ENCODE data around the gene MS4A18.

The MS4A18 gene

GRCh38 chr11:60788401-60789125 is 64.0 kb downstream of the MS4A18 start:
- H3K36me3 ChIP-seq: no peaks in the 10 kb centered on the region
- H3K9me3 ChIP-seq: no peaks in the 10 kb centered on the region
- no peak for DNase-seq
- no peaks in the 10 kb centered on the region for H3K27me3 ChIP-seq
- H3K4me1 ChIP-seq: no peaks in the 10 kb centered on the region
- TF ChIP-seq, protein P1, sequence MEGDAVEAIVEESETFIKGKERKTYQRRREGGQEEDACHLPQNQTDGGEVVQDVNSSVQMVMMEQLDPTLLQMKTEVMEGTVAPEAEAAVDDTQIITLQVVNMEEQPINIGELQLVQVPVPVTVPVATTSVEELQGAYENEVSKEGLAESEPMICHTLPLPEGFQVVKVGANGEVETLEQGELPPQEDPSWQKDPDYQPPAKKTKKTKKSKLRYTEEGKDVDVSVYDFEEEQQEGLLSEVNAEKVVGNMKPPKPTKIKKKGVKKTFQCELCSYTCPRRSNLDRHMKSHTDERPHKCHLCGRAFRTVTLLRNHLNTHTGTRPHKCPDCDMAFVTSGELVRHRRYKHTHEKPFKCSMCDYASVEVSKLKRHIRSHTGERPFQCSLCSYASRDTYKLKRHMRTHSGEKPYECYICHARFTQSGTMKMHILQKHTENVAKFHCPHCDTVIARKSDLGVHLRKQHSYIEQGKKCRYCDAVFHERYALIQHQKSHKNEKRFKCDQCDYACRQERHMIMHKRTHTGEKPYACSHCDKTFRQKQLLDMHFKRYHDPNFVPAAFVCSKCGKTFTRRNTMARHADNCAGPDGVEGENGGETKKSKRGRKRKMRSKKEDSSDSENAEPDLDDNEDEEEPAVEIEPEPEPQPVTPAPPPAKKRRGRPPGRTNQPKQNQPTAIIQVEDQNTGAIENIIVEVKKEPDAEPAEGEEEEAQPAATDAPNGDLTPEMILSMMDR (IDR thresholded peaks at IDR 0.05; ENCODE audit: low read depth, low read length): no peak
- no peak overlapping the region for H3K4me3 ChIP-seq (ENCODE audit: low read depth, low read length)

- H3K36me3 ChIP-seq: no peaks in the 10 kb centered on the region
- H3K4me3 ChIP-seq (ENCODE audit: low read depth, low read length): no peak overlapping the region
- no peaks in the 10 kb centered on the region for H3K27me3 ChIP-seq
- H3K4me1 ChIP-seq: no peaks in the 10 kb centered on the region
- no peak for DNase-seq
- no peaks in the 10 kb centered on the region for H3K9me3 ChIP-seq
- TF ChIP-seq, protein P1 (IDR thresholded peaks at IDR 0.05; ENCODE audit: low read depth, low read length): no peak
These were observed 66.2 kb downstream of the MS4A18 start for GRCh38 chr11:60790726-60791125.

DNA sequence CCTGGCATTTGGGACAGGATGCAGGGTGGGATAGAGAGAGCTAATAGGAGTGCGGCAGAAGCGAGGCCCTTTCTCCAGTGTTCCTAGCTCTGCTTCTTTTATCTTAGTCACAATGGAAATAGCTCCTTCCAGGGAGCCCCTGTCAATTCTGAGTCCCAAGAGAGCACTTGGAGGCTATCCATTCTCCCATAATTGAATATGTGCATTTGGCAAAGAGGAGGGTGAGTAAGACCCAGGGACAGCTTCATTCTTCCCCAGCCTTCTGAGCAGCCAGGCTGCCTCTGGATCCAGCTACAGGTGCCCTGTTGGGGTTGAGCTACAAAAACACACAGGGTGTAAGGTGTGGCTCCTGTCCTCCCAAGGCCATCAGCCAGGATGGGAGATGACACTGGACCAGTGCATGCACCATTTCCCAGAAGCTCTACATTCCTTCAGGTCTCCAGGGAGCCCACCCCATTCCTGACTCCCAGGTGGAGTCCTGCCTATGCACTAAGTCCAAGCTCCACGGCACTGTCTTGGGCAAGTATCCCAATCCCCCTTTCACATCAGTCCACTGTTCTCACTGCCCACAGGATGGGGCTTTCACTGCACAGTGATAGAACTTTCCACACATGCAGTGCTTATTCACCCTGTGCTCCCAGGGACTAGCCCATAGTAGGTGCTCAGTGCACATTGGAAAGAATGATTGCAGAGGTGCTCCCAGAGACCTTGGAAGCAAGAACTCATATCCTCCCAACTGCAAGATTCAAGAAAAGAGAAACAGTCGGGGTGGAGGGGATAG is 66.8 kb downstream of the MS4A18 start:
- no peaks in the 10 kb centered on the region for H3K36me3 ChIP-seq
- TF ChIP-seq, protein P1 (IDR thresholded peaks at IDR 0.05; ENCODE audit: low read depth, low read length): no peak
- no peaks in the 10 kb centered on the region for H3K9me3 ChIP-seq
- H3K4me3 ChIP-seq (ENCODE audit: low read depth, low read length): no peak overlapping the region
- no peaks in the 10 kb centered on the region for H3K4me1 ChIP-seq
- H3K27me3 ChIP-seq: no peaks in the 10 kb centered on the region
- no peak for DNase-seq

DNA sequence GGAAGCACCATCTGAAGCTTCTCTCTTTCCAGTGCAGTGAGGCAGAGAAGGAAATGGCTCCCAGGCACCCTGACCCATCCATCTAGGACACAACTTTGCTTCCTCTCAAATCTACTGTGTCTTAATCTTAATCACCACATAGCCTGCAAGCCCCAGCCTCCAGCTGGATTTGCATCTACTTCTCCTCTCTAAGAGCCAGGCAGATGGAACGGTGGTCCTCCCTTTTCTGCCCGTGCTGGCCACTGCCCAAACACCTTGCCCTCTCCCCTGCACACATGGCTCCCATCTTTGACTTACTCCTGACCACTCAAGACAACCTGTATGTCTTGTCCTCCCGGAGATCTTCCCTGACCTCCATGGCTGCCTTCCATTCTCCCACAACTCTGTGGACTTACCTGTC is 68.0 kb downstream of the MS4A18 start:
- no peaks in the 10 kb centered on the region for H3K9me3 ChIP-seq
- DNase-seq: no peak
- H3K4me3 ChIP-seq (ENCODE audit: low read depth, low read length): no peak overlapping the region
- H3K4me1 ChIP-seq: no peaks in the 10 kb centered on the region
- TF ChIP-seq, protein P1 (IDR thresholded peaks at IDR 0.05; ENCODE audit: low read depth, low read length): no peak
- H3K27me3 ChIP-seq: no peaks in the 10 kb centered on the region
- H3K36me3 ChIP-seq: no peaks in the 10 kb centered on the region
